CD14-positive monocyte (primary cell): ENCODE results near the gene TEAD4. TPM values are rescaled to one million over a fixed set of nuclear protein-coding genes. Genes with fewer than 3 reads are reported as not detected.
A peak's percentile ranks its signal among the peaks of the same experiment; 100 is the strongest.

ENCODE experiments used
- DNase-seq, 3 donors: peaks; one replicate each; pipeline ENCODE4 v3.0.0-alpha.2; 2011 to 2022
- H2AFZ ChIP-seq: 2 replicates; pipeline ENCODE4 v1.6.0; 2012; ENCODE audit warnings: mild to moderate bottlenecking, low read depth, low read length, inconsistent platforms; ENCODE audit not compliant: insufficient read depth, poor library complexity, severe bottlenecking
- H3K27ac ChIP-seq, 2 donors: 1 replicate in 1 of 2; 2 replicates in 1 of 2; pipeline ENCODE4 v1.5.1; 2012 to 2013; ENCODE audit warnings: low read length in 2 of 2, control low read depth in 1 of 2, inconsistent platforms in 1 of 2, low read depth in 1 of 2, mild to moderate bottlenecking in 1 of 2
- H3K27me3 ChIP-seq, 2 donors: one replicate each; pipeline versions ENCODE4 v1.6.0 to v1.6.1; 2011 to 2013; ENCODE audit warnings: low read length in 2 of 2; ENCODE audit not compliant: control insufficient read depth in 2 of 2, insufficient read depth in 2 of 2
- H3K36me3 ChIP-seq, 2 donors: replicated peaks in 1 of 2; 1 replicate in 1 of 2; 2 replicates in 1 of 2; pipeline versions ENCODE4 v1.5.1 to v1.6.1; 2012 to 2013; ENCODE audit warnings: low read length in 2 of 2, control low read depth in 1 of 2, inconsistent platforms in 1 of 2, mild to moderate bottlenecking in 1 of 2; ENCODE audit not compliant: insufficient read depth in 2 of 2, control insufficient read depth in 1 of 2
- H3K4me1 ChIP-seq, 2 donors: 1 replicate in 1 of 2; 2 replicates in 1 of 2; pipeline versions ENCODE4 v1.5.1 to v1.6.1; 2012 to 2013; ENCODE audit warnings: low read length in 2 of 2, control low read depth in 1 of 2, inconsistent platforms in 1 of 2, mild to moderate bottlenecking in 1 of 2, moderate library complexity in 1 of 2; ENCODE audit not compliant: insufficient read depth in 2 of 2, control insufficient read depth in 1 of 2
- H3K4me2 ChIP-seq: replicated peaks from 2 replicates; pipeline ENCODE3; 2012; ENCODE audit warnings: low read length, moderate library complexity, mild to moderate bottlenecking; ENCODE audit not compliant: poor library complexity, severe bottlenecking; ENCODE audit errors: extremely low read depth
- H3K4me3 ChIP-seq, 3 experiments: fragments of 200-600 bp in 1 of 3; sonication (generic) in 1 of 3; replicated peaks in 1 of 3; 1 replicate in 2 of 3; 2 replicates in 1 of 3; pipeline ENCODE4 v1.5.1; 2011 to 2013; ENCODE audit warnings: low read length in 3 of 3, mild to moderate bottlenecking in 3 of 3, control low read depth in 2 of 3, low read depth in 2 of 3, inconsistent platforms in 1 of 3, moderate library complexity in 1 of 3
- H3K79me2 ChIP-seq: 2 replicates; pipeline ENCODE4 v1.6.0; 2012; ENCODE audit warnings: mild to moderate bottlenecking, control low read depth, inconsistent platforms, low read length, moderate library complexity; ENCODE audit not compliant: insufficient read depth
- H3K9ac ChIP-seq: 2 replicates; pipeline ENCODE4 v1.6.0; 2017; ENCODE audit warnings: low read length, mild to moderate bottlenecking; ENCODE audit not compliant: insufficient read depth, poor library complexity, severe bottlenecking
- H3K9me3 ChIP-seq, 2 donors: replicated peaks in 1 of 2; 1 replicate in 1 of 2; 2 replicates in 1 of 2; pipeline versions ENCODE4 v1.5.1 to v1.6.1; 2012 to 2013; ENCODE audit warnings: low read length in 2 of 2, control low read depth in 1 of 2; ENCODE audit not compliant: control insufficient read depth in 1 of 2, insufficient read depth in 1 of 2
- H4K20me1 ChIP-seq: 2 replicates; pipeline ENCODE4 v1.6.0; 2012; ENCODE audit warnings: mild to moderate bottlenecking, low read length, control low read depth, moderate library complexity; ENCODE audit not compliant: insufficient read depth
- H3K27ac Mint-ChIP-seq, 7 donors: one replicate each; pipeline ENCODE4 v1.8.0; 2020; ENCODE audit warnings: mild to moderate bottlenecking in 7 of 7, mixed read lengths in 7 of 7, moderate library complexity in 6 of 7, inconsistent platforms in 2 of 7
- H3K27me3 Mint-ChIP-seq, 3 donors: one replicate each; pipeline ENCODE4 v1.8.0; 2021 to 2022; ENCODE audit warnings: low read depth in 3 of 3, mild to moderate bottlenecking in 3 of 3, mixed read lengths in 3 of 3, moderate library complexity in 3 of 3, inconsistent platforms in 1 of 3
- H3K36me3 Mint-ChIP-seq, 2 donors: one replicate each; pipeline ENCODE4 v1.8.0; 2020; ENCODE audit warnings: mixed read lengths in 2 of 2, inconsistent platforms in 1 of 2, mild to moderate bottlenecking in 1 of 2
- H3K4me1 Mint-ChIP-seq: one replicate; pipeline ENCODE4 v1.8.0; 2020; ENCODE audit warnings: mild to moderate bottlenecking, mixed read lengths
- H3K4me3 Mint-ChIP-seq, 2 donors: one replicate each; pipeline ENCODE4 v1.8.0; 2020; ENCODE audit warnings: mild to moderate bottlenecking in 2 of 2, mixed read lengths in 2 of 2, moderate library complexity in 1 of 2
- H3K9me3 Mint-ChIP-seq, 7 donors: one replicate each; pipeline ENCODE4 v1.8.0; 2020 to 2022; ENCODE audit warnings: mixed read lengths in 7 of 7, mild to moderate bottlenecking in 6 of 7, moderate library complexity in 6 of 7, inconsistent platforms in 2 of 7
- CTCF ChIP-seq: fragments of 200-600 bp; IDR thresholded peaks from one replicate; pipeline ENCODE4 v1.8.0; 2022; ENCODE audit warnings: antibody characterized with exemption, mild to moderate bottlenecking
- WGBS: methylation state at CpG from one replicate; pipeline ENCODE4 v1.1.5; 2013; ENCODE audit warnings: missing lambda C conversion rate; ENCODE audit not compliant: insufficient coverage; 5-methylcytosine and 5-hydroxymethylcytosine counted together
- intact Hi-C, 2 donors: fragments of 100-400 bp; cut with micrococcal nuclease; formaldehyde crosslinking; loops; one replicate each; pipeline versions ENCODE4 v1.15.0 to v1.15.1; 2023
- polyA plus RNA-seq, 3 donors: library from polyadenylated mRNA; depleted of rRNA in 1 of 3; unstranded in 2 of 3; stranded (reverse) in 1 of 3; fragments of 300-500 nt in 2 of 3; fragments of >200 nt in 1 of 3; fragmentation: Illumina TruSeq in 2 of 3; gene quantifications; 1 replicate in 2 of 3; 2 replicates in 1 of 3; pipeline ENCODE4 v1.2.3, GENCODE V29; 2012 to 2021

TEAD4 gene
- polyA plus RNA-seq, 3 donors: not detected

- no peaks in the 10 kb centered on the region for H3K27me3 ChIP-seq
- no peaks in the 10 kb centered on the region for H4K20me1 ChIP-seq
- Mint-ChIP-seq H3K27ac (peak overlapping the region in 1 of 7 donors; percentile 10), H3K36me3 (no peaks in the 10 kb centered on the region), H3K9me3 (peaks cover 0 to 2% (median 0%) of the 10 kb centered on the region in 7 donors), H3K27me3 (peaks cover 6 to 12% (median 6%) of the 10 kb centered on the region in 3 donors), H3K4me3 (no peak overlapping the region), H3K4me1 (peaks cover 3% of the 10 kb centered on the region)
- no peak overlapping the region for H3K4me2 ChIP-seq
- no peaks in the 10 kb centered on the region for H3K4me1 ChIP-seq
- WGBS: 72% methylated on average over 4 of the region's 8 CpGs
- H3K79me2 ChIP-seq: no peaks in the 10 kb centered on the region
- no peak overlapping the region for H3K27ac ChIP-seq
- no peak overlapping the region for H3K4me3 ChIP-seq
- DNase-seq: no peak
- TF ChIP-seq CTCF: no peak
- H3K9me3 ChIP-seq: no peaks in the 10 kb centered on the region
- H2AFZ ChIP-seq: no peak overlapping the region
- H3K9ac ChIP-seq: no peak overlapping the region
- intact Hi-C loops: loop anchor here in 1 of 2 donors (10.0 kb wide), 1 partner anchor 189 kb away; the partner anchor contains the start of gene TEX52
- no peaks in the 10 kb centered on the region for H3K36me3 ChIP-seq
These were observed 85.0 kb downstream of the TEAD4 start for GRCh38 chr12:3044141-3044630.

GRCh38 chr12:3045494-3045893 lies 86.3 kb downstream of the TEAD4 start:
- Mint-ChIP-seq H3K36me3 (no peaks in the 10 kb centered on the region), H3K4me3 (no peak overlapping the region), H3K9me3 (peaks cover 0 to 4% (median 0%) of the 10 kb centered on the region in 7 donors), H3K27ac (no peak overlapping the region), H3K4me1 (peaks cover 12% of the 10 kb centered on the region), H3K27me3 (peaks cover 12 to 21% (median 17%) of the 10 kb centered on the region in 3 donors)
- no peak overlapping the region for H2AFZ ChIP-seq
- no peaks in the 10 kb centered on the region for H3K4me1 ChIP-seq
- H3K27me3 ChIP-seq: no peaks in the 10 kb centered on the region
- intact Hi-C loops: loop anchor here in 1 of 2 donors (10.0 kb wide), 1 partner anchor 191 kb away; the partner anchor contains the start of gene TEX52
- H3K9me3 ChIP-seq: no peaks in the 10 kb centered on the region
- DNase-seq: no peak
- no peak overlapping the region for H3K27ac ChIP-seq
- no peak for TF ChIP-seq CTCF
- H3K4me3 ChIP-seq: no peak overlapping the region
- no peak overlapping the region for H3K9ac ChIP-seq
- no peak overlapping the region for H3K4me2 ChIP-seq
- whole genome bisulfite sequencing: no CpG with 5 or more reads among the region's 5 CpGs
- H4K20me1 ChIP-seq: no peaks in the 10 kb centered on the region
- H3K79me2 ChIP-seq: no peaks in the 10 kb centered on the region
- no peaks in the 10 kb centered on the region for H3K36me3 ChIP-seq
